Neural cell (in vitro differentiated cells): ENCODE data around the gene GGCX.

ENCODE experiments used
- CTCF ChIP-seq: fragments of 450-650 bp; IDR thresholded peaks from 2 replicates; pipeline ENCODE4 v1.5.1; 2014; ENCODE audit warnings: antibody characterized with exemption, mild to moderate bottlenecking, moderate library complexity; ENCODE audit not compliant: poor library complexity, severe bottlenecking
- EP300 ChIP-seq: fragments of 450-650 bp; conservative IDR thresholded peaks from 2 replicates; pipeline ENCODE4 v1.6.1; 2014; ENCODE audit warnings: antibody characterized with exemption, mild to moderate bottlenecking, moderate library complexity; ENCODE audit not compliant: poor library complexity, severe bottlenecking
- EZH2 ChIP-seq: fragments of 200-600, 300-800 bp; shearing (Covaris generic), sonication (generic); IDR thresholded peaks from 2 replicates; pipeline ENCODE4 v1.6.1; 2014; ENCODE audit warnings: antibody characterized with exemption, low read length, borderline replicate concordance, mild to moderate bottlenecking; ENCODE audit not compliant: insufficient read depth, poor library complexity, severe bottlenecking
- MXI1 ChIP-seq: fragments of 450-650 bp; conservative IDR thresholded peaks from 2 replicates; pipeline ENCODE4 v1.6.1; 2014; ENCODE audit warnings: antibody characterized with exemption, mild to moderate bottlenecking; ENCODE audit not compliant: poor library complexity, severe bottlenecking
- POLR2AphosphoS5 ChIP-seq: IDR thresholded peaks from 2 replicates; pipeline ENCODE4 v1.6.1; 2012
- RAD21 ChIP-seq: fragments of 450-650 bp; conservative IDR thresholded peaks from 2 replicates; pipeline ENCODE4 v1.6.1; 2014; ENCODE audit warnings: antibody characterized with exemption, mild to moderate bottlenecking, moderate library complexity
- REST ChIP-seq: IDR thresholded peaks from 2 replicates; pipeline ENCODE4 v1.6.1; 2012; ENCODE audit warnings: borderline replicate concordance
- SMC3 ChIP-seq: fragments of 450-650 bp; conservative IDR thresholded peaks from 2 replicates; pipeline ENCODE4 v1.6.1; 2014; ENCODE audit warnings: antibody characterized with exemption, mild to moderate bottlenecking, moderate library complexity; ENCODE audit not compliant: poor library complexity
- TAF1 ChIP-seq: IDR thresholded peaks from 2 replicates; pipeline ENCODE4 v1.6.1; 2012; ENCODE audit warnings: low read depth

GRCh38 chr2:85605406-85606115, 44.3 kb upstream of the GGCX start:
- no peak for TF ChIP-seq CTCF
- no peak for TF ChIP-seq REST
- TF ChIP-seq EP300 = no peak
- no peak for TF ChIP-seq EZH2
- no peak for TF ChIP-seq RAD21
- TF ChIP-seq MXI1 = no peak
- TF ChIP-seq POLR2AphosphoS5 = no peak
- TF ChIP-seq TAF1 = no peak
- no peak for TF ChIP-seq SMC3
